ENCODE data around the gene NUCKS1. TPM values are rescaled to one million over a fixed set of nuclear protein-coding genes. Genes with fewer than 3 reads are reported as not detected.

The NUCKS1 gene
- total and polyA plus RNA-seq, 2 of the 8 experiments (the other 6 are each of a cell fraction or from before 2014, with no cell fraction given): 126 to 461 TPM

DNA sequence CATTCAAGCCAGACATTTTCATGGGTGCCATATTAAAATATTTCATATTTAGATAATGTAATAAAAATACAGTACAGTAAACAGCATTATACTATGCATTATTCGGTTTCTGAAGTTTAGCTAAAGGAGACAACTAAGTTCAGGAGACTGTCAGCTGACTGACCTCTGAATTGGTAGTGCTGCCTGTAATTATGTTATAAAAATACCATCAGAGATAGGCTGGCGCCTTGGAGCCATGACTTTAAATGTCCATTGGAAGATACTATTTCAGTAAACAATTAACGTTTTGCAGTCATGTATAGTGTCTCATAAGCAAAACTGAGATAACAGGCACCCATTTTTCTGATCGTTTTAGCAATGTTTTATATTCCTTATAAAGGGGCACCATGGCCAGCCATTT is 36.6 kb upstream of the NUCKS1 start:
- Histone ChIP-seq H2BK120ac (replicated peaks; ENCODE audit: low read depth, low read length) (no peak overlapping the region), H3K4ac (replicated peaks; ENCODE audit: insufficient read length, low read depth, low read length) (no peak overlapping the region), H3K4me1 (replicated peaks in 1 of 4; ENCODE audit: control insufficient read depth in 3 of 4, insufficient read depth in 4 of 4, low read length in 3 of 4) (no peaks in the 10 kb centered on the region), H2BK20ac (ENCODE audit: low read length) (no peak overlapping the region), H2BK5ac (ENCODE audit: low read depth, low read length) (no peak overlapping the region), H3K79me2 (ENCODE audit: control insufficient read depth in 1 of 2, insufficient read depth in 2 of 2, low read length in 2 of 2) (no peaks in the 10 kb centered on the region), H3K27me3 (replicated peaks in 1 of 4; ENCODE audit: control insufficient read depth in 3 of 4, extremely low read depth in 1 of 4, insufficient read depth in 3 of 4, low read length in 3 of 4) (no peaks in the 10 kb centered on the region), H3K36me3 (ENCODE audit: control insufficient read depth in 2 of 4, insufficient read depth in 4 of 4, low read length in 3 of 4) (peaks cover 4 to 12% (median 7%) of the 10 kb centered on the region in 4 experiments; a peak in 5 of 8 replicates), H3K27ac (ENCODE audit: low read depth, low read length) (no peak overlapping the region), H4K20me1 (replicated peaks in 1 of 2; ENCODE audit: control insufficient read depth in 1 of 2, insufficient read depth in 2 of 2, low read length in 2 of 2) (no peaks in the 10 kb centered on the region), H4K8ac (ENCODE audit: extremely low read depth, insufficient read depth, low read length) (no peak overlapping the region), H2BK15ac (ENCODE audit: low read length) (no peak overlapping the region), H3K23ac (ENCODE audit: insufficient read length) (no peak overlapping the region), H3K4me2 (ENCODE audit: insufficient read depth in 1 of 2, low read depth in 2 of 2, low read length in 2 of 2) (no peak overlapping the region), H3K9me3 (ENCODE audit: insufficient read depth in 2 of 2, low read depth in 1 of 2, low read length in 1 of 2) (no peaks in the 10 kb centered on the region), H3K18ac (ENCODE audit: extremely low read depth, low read length) (no peak overlapping the region), H3K9ac (replicated peaks in 1 of 4; ENCODE audit: extremely low read depth in 1 of 4, low read depth in 3 of 4, low read length in 3 of 4) (no peak overlapping the region), H4K91ac (replicated peaks; ENCODE audit: insufficient read length, low read length) (no peak overlapping the region), H3K79me1 (ENCODE audit: low read depth, low read length) (no peaks in the 10 kb centered on the region), H4K5ac (ENCODE audit: insufficient read length, low read depth, low read length) (no peak overlapping the region), H2AFZ (ENCODE audit: low read length) (no peak overlapping the region), H3K14ac (ENCODE audit: insufficient read length) (no peak overlapping the region), H3K4me3 (ENCODE audit: extremely low read depth in 1 of 4, insufficient read depth in 2 of 4, low read depth in 3 of 4, low read length in 4 of 4) (no peak overlapping the region), H2BK12ac (ENCODE audit: low read depth, low read length) (no peak overlapping the region), H3K56ac (replicated peaks; ENCODE audit: insufficient read length, low read depth, low read length) (no peak overlapping the region), H3K23me2 (ENCODE audit: low read depth, low read length) (no peaks in the 10 kb centered on the region; the same call in 1 of the 2 replicates), H2AK5ac (ENCODE audit: low read depth, low read length) (no peak overlapping the region)
- no peak for DNase-seq (ENCODE audit: low read depth in 1 of 2, low spot score in 2 of 2)
- CTCF ChIA-PET (ENCODE audit: partially characterized antibody): interaction anchor here (0.5 to 11.7 kb wide), 6 partner anchors 9 to 731 kb away, joined by 3 to 206 read pairs (median 4); no protein-coding TSS in a partner anchor
- POLR2A ChIA-PET (ENCODE audit: partially characterized antibody): interaction anchor here (1.5 kb wide), 1 partner anchor 37 kb away, joined by 5 read pairs; the partner anchor contains the start of gene NUCKS1
- FAIRE-seq: no peak
- 66% methylated on average over 4 of the region's 4 CpGs; no CpG with 5 or more reads in 1 of the 2 experiments for WGBS, 2 experiments (ENCODE audit: extremely low coverage in 1 of 2, insufficient coverage in 1 of 2, insufficient read length in 1 of 2, insufficient replicate concordance in 2 of 2, low coverage in 1 of 2, low lambda C conversion rate in 2 of 2, missing lambda C conversion rate in 1 of 2)
- TF ChIP-seq CHD2 (IDR thresholded peaks at IDR 0.05; ENCODE audit: low read length) (no peak), GABPA (IDR thresholded peaks at IDR 0.05; ENCODE audit: borderline replicate concordance, insufficient read depth, low read length) (no peak), SP4 (IDR thresholded peaks at IDR 0.05; ENCODE audit: low read length) (no peak), ATF2 (IDR thresholded peaks at IDR 0.05; ENCODE audit: low read length) (no peak), SIN3A (conservative IDR thresholded peaks at IDR 0.05 in 1 of 2, IDR thresholded peaks at IDR 0.05 in 1 of 2; ENCODE audit: low read depth in 1 of 2, low read length in 2 of 2) (no peak), USF2 (IDR thresholded peaks at IDR 0.05; ENCODE audit: low read length) (no peak), SP2 (IDR thresholded peaks at IDR 0.05; ENCODE audit: low read length) (no peak), RAD21 (IDR thresholded peaks at IDR 0.05 in 1 of 2, conservative IDR thresholded peaks at IDR 0.05 in 1 of 2; ENCODE audit: low read depth in 2 of 2, low read length in 2 of 2) (no peak)

Data from H1 (cell line).